Activated CD4-positive, alpha-beta T cell treated with anti-CD3 and anti-CD28 coated beads, Interleukin-2, amount 50 U/mL, for 1 hour (primary cell): ENCODE data around the gene EPHB2.

ENCODE experiments used
- DNase-seq: peaks from one replicate; pipeline ENCODE4 v3.0.0-alpha.2; 2020

EPHB2 gene

DNA sequence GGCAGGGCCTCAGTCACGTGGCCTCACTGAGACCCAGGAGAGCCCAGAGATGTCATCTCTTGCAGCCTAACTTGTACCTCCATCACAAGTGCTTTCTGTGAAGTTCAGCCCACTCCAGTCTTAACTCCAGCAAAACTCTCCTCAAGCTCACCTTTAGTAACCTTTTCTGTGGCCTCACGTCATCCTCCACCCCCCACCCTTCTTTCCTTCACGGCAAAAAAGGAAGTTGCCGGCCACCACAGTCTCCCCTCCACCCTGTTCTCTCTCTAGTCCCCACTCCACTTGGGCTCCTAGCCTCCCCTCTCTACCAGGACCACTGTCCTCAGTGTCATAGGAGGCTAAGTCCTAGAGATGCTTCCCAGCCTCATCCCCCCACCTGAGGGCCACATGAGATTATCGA is 155.1 kb downstream of the EPHB2 start:
- no peak for DNase-seq

DNA sequence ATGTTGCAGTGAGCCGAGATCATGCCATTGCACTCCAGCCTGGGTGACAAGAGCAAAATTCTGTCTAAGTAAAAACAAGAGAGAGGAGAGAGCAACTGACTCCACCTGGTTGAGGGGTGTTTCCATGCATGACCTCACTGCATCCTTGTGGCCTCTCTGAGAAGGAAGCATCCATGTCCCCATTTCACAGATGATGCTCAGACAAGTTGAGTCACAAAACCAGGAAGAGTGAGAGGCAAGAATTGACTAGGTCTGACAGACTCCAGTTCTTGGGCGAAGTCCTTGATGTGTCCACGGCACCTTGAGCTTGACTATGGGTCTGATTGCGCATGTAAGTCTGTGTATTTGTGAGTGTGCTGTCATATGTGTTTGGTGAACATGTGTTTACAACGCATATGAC is 156.2 kb downstream of the EPHB2 start:
- DNase-seq, result no peak

DNA sequence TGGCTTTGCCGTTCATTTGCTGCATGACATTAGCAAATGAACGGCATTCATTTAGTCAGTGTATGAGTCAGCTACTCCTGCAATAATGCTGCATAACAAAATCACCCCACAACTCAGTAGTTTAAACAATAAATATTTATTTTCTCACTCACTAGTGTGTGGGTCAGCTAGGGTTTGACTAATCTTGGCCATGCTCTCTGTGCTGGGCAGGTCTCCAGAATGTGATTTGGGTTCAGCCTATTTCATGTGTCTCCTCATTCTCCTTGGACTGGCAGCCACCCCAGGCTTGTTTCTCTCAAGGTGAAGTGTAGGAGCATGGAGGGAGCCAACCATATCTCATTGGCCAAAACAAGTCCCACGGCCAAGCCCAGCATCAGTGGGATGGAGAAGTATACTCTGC is 157.7 kb downstream of the EPHB2 start:
- DNase-seq, result no peak

DNA sequence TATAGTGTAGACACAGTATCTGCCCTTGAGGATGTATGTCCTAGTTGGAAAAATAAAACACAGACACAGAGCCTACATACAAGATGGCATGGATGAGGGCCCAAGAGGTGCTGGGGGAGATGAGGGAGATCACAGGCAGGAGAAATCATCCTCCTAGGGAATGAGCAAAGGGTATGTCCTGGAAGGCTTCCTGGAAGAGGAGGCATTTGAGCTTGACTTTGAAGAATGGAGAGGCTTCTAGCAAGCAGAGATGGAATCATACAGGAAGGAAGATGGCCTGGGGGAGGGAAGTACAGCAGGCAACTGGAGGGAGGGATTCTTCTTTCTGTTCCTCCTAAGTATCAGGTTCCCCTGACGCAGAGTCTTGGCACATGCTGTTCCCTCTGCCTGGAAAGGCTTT is 158.7 kb downstream of the EPHB2 start:
- no peak for DNase-seq

DNA sequence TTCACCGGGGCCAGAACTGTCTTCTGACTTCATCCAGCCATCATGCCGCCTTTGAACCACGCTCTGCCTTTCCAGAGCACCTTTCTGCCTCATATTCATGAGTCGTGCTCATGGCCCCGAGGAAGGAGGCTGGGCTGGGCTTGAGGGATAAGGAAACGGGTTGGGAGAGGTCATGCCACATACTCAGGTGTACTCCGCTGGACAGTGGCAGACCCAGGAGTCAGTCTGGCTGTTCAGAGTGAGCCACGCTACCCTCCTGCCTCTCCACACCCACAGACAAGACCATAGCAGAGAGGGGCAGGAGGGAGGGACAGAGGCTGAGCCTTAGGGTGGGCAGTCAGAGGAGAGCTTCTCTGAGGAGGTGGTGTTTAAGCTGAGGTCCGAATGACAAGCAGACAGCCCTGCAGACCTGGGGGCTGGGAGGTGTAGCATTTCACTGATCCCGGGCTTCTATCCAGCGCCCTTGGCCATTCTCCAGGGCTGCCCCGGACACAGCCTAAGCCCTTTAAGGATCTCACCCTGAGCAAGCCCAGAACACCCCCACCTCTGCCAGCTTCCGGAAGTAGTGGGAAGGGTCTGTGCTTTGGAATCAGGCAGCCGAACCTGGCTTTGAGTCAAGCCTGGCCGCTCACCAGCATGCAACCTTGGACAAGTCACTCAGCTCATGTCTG is 159.7 kb downstream of the EPHB2 start:
- no peak for DNase-seq

DNA sequence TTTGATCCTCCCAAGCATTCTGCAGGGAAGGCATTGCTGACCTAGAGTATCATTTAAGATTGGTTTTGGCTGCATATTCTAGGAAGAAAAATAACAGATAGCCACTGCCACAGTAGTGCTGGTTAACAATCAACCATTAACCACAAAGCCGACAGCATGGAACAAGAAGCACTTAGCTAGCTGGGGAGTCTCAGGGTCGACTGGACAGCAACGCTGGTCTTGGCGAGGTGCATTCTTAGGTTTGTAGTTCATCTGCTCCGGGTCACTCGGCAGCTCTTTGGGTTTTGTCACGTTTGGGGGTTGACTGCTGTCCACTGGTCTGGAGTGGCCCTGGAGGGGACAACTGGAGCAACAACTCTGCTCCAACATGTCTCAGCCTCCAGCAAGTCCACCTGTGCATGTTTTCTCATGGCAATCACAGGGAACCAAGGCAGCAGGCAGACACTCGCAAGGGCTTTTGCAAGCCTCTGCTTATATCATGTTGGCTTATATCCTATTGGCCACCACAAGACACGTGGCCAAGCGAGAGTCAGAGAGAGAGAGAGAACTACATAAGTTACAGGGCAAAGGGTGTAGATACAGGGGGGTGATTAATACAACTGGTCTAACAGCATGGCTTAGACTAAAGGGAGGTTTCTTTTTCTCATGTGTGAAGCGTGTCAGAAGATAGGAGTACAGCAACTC is 162.5 kb downstream of the EPHB2 start:
- no peak for DNase-seq

DNA sequence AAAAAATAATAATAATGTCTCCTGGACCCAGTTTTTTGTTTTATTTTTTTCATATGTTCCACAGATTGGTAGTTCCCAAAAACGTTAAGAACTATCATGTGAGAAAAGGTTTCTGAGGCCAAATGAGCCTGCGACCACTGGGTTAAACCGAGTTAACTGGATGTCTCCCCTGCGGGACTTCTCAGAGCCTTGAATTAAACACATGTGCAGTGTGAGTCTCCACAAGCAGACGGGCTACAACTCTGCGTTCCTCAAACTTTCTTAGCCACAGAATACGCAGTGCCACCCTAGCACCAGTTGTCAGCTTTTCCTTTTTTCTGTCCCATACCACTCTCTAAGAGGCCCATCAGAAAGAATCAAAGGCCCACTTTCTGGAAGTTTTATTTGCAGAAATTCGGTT is 164.1 kb downstream of the EPHB2 start:
- no peak for DNase-seq

DNA sequence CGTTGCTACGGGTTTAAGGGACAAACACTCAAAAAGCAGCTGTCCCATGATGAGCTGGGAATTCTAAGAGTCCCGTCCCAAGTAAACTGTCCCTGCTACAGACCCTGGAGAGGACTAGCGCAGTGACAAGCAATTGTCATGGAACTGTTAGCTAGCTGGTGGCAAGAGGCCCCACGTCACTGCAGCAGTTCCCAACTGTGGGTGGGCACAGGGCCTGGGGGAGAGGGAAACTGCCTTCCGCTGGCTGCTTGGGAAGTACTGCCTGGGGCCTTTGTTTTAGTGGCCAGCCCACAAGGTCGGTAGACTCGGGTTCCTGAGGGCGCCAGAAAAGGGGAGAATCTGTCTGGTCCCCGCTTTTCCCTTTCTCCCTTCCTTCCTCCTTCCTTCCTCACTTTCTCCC is 164.6 kb downstream of the EPHB2 start:
- no peak for DNase-seq

DNA sequence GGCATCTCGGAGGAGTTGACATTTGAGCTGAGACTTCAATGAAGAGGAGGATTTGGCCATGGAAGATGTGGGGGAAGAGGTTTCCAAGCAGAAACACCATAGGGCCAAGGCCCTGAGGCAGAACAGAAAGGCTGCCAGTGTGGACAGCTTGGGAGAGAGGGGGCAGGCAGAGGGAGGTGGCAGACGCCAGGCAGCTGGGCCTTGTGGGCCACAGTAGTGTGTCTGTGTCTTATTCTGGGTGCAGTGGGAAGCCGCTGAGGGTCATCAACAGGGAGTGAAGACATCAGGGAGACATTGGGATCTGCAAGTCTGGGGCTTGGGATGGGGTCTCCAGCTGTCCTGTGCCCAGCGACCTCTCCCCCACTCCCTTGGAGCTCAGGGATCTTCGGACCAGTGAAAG is 165.2 kb downstream of the EPHB2 start:
- no peak for DNase-seq

DNA sequence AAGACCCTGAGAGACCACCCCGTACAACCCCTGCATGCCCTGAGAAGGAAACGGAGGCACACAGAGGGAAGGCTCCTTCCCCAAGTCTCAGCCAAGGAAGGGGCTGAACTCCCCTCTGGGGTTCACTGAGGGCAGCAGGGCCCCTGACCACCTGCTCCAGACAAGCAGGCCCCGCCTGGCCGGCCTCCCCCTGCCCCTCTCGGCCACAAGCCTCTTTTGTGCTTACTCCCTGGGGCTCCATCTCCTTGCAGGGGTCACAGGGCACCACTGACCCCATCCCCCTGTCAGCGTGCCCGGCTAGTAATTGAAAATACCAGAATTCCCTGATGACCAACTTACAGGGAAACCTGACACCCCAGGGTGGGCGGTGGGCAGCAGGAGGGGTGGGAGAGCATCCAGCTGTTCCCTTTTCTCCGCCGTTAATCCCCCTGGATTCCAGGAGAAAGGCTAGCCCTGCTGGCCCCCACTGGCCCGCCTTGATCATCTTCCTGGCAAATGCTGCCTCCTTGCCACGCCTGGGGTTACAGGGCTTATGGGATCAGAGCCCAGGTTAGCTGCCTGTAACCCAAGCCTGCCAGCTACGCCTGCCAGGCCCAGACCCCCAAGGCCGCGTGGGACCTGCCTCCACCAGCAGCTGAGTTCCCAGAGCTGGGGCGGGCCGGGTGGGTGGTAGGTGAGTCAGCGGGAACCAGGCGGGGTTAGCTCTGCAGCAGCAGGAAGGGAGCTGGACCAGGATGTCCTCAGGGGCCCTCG is 165.9 kb downstream of the EPHB2 start:
- no peak for DNase-seq

DNA sequence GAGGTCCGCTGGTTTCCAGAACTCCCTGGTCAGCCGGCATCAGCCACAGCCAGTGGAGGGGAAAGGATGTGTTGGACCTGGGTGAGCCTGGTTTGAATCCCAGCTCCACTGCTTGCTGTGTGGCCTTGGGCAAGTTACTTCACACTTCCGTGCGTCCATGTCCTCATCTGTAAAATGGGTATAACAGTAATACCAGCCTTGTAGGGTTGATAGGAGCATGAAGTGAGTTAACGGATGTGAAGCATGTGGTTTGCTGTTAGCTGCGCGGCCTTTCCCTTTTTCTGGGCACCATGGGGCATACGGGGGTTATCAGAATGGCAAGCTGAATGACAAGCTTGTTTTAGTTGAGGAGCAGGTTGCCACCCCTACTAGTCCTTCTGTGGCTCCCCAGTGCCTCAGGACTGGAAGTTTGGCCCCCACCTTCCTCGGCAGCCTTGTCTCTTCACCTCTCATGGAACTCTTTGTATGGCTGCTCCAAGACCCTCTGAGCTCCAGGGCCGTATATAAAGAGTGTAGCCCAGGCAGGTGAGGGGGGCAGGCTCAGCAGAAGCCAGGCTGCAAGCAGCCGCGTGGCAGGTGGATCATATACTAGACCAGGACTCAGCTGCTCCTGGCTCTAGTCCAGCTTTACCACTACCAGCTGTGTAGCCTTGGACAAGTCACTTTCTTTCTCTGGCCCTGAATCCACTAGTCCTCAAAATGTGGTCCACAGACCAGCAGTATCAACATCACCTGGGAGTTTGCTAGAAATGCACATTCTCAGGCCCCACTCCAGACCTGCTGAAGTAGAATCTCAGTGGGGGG is 166.7 kb downstream of the EPHB2 start:
- no peak for DNase-seq

DNA sequence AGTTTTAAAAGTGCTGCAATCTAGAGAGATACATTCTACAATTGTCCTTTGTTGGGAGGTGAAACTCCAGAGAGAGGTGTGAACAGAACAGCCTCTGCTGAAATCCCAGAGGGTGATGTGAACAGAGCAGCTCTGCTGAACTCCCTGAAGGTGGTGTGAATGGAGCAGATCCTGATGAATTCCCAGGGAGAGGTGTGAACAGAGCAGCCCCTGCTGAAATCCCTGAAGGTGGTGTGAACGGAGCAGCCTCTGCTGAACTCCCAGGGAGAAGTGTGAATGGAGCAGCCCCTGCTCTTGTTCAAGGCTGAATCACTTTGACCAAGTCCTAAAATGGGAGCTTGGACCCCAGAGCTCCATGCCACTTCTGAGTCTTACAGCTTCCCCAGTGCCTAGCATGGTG is 167.3 kb downstream of the EPHB2 start:
- no peak for DNase-seq

DNA sequence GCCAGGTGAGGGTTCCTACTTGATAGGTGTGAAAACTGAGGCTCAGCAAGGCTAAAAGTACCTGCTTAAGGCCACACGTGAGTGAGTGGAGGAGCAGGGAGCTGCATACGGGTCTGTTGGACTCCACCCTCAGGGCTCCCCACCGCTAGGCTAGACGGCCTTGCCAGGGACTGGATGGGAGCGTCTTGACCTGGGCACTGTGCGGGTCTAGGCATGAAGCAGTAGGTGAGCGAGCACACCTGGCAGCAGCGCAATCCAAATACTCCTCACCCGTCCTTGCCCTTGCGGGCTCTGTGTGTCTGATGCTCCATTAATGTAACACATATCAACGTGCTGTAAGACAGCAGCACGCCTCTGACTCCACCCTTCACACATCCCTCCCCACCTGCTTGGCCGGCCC is 168.0 kb downstream of the EPHB2 start:
- no peak for DNase-seq

DNA sequence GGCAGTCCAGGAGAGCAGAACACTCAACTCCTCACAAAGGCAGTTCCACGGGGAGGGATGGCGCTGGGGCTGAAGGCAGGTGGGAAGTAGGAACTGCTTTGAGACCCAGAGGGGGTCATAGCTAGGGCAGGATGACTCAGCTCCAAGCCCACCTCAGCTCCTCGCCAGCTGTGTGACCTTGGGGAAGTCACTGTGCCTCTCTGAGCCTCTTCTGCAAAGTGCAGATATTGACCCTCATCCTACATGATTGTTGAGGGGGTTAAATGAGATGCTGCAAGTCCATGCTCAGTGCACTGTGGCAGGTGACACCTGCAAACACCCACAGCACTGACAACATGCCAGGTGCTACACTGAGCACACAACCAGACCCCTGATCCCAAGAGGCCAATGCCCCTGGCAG is 168.8 kb downstream of the EPHB2 start:
- no peak for DNase-seq

DNA sequence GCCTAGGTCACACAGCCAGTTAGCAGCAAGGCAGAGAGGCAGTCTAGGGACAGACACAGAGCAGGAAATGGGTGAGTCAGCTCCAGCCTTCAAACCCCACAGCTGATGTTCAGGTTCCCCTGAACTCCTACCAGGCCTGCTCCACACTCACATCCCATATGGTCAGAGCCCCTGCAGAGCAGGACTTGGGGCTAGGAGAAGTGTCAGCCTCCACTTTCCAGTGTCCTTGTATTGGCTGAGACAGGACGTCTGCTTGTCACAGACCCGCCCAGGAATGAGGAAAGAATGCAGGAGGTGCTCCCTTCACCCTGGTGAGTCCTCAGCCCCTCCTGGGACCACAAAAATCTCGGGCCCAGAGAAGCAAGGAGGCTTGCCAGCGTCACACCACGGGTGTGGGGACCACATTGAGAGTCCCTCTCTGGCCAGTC is 169.5 kb downstream of the EPHB2 start:
- DNase-seq, result no peak

DNA sequence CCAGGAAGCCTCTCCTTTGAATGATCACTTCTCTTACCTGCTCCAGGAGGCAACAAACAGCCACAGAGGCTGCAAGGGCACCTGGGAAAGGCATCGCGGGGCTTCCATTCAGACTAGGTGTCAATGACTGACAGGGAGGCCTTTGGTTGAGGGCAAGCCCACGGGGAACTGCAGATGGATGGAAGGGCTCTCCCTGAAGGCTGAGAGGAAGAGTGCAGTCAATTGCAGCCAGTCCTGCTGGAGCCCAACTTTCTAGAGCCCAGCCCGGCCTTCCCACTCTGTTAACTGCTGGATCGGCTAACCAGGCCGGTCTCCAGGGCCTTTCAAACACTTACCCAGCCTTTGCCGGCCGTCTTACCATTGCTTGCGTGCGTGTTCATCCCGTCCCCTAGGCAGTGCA is 172.8 kb downstream of the EPHB2 start:
- DNase-seq, result no peak

DNA sequence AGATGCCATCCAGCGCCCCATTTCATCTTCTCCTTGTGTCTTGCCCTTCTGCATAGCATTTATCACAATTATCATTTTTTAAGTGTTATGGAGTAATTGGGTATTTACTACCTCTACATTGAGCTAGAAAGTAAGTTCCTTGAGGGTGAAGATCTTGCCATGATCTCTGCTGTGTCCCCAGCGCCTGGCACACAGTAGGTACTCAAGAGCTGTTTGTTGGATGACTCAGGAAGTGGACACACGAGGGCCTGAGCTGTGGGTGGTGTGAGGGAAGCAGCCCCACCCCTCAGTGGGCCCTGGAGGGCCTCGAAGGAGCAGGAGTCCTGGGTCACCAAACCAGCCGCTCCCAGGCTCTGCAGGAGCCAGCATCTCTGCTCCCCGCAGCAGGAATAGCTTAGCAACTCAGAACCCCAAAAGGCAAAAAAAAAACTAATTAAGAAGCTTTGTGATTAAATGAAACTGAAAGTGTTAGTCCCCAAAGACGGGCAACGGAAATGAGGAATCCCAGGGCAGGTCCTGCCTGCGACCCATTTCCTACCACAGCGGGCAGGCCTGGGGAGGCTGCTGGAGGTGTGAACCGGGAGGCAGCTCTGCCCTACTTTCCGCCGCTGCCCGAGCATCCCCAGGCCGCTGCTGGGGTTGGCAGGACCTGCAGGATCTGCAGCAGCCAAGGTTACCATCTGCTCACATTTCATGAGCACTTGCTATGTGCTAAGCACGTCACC is 174.3 kb downstream of the EPHB2 start:
- no peak for DNase-seq

DNA sequence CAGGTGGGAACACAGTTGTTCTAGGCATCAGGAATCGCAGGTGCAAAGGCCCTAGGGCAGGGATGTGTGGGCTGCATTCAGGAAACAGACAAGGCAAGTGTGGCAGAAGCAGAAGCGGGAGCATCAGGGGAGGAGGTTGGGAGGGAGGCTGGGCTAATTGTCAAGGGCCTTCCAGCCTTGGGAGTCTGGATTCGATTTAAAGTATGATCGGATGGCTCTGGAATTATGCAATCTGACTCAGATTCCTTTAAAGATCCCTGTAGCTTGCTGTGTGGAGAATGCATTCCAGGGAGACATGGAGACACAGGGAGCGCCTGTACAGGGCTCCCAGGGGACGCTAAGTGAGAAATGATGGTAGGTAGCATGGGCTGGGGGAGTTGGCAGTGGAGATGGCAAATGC is 175.6 kb downstream of the EPHB2 start:
- no peak for DNase-seq

DNA sequence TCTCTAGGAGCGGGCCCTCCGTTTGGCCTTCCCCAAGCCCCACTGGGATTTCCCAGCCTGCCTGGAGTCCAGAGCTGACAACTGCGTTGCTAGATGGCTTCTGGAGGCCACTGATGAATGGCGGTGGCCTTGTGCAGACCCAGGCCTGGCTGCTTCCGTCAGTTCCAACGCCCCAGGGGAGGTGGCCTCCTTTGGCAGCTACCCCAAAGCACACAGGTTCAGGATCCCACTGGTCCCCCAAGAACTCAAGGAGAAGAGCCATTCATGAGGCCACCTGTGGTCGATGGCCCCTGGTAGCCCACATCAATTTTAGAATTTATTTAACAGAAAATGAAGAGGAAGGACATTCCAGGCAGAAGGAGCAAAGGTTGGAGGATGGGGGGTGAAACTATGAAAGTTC is 176.9 kb downstream of the EPHB2 start:
- no peak for DNase-seq

DNA sequence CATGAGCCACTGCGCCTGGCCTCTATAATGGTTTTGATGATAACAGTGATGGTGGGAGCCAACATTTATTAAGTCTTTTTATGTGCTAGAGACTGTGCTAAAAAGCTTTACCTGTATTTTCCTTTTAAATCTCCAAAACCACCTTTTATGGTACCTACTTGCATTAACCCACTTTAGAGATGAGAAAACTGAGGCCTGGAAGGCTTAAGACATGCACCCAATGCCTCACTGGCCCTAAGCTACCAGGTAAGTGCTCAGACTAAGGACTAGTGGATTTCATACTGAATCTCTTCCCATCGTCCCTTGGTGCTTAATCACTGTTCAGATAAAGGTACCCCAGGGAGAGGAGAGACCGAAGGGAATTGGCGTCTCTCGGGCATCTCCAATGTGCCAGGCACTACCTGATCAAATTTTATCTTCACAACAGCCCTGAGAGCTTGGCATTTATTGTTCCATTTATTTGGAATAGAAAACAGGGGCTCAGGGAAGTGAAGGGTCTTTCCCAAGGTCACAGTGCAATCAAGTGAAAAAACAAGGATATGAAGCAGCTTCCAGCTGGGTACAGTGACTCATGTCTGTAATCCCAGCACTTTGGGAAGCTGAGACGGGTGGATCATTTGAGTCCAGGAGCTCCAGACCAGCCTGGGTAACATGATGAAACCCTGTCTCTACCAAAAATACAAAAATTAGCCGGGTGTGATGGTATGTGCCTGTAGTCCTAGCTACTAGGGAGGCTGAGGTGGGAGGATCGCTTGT is 177.9 kb downstream of the EPHB2 start:
- no peak for DNase-seq

DNA sequence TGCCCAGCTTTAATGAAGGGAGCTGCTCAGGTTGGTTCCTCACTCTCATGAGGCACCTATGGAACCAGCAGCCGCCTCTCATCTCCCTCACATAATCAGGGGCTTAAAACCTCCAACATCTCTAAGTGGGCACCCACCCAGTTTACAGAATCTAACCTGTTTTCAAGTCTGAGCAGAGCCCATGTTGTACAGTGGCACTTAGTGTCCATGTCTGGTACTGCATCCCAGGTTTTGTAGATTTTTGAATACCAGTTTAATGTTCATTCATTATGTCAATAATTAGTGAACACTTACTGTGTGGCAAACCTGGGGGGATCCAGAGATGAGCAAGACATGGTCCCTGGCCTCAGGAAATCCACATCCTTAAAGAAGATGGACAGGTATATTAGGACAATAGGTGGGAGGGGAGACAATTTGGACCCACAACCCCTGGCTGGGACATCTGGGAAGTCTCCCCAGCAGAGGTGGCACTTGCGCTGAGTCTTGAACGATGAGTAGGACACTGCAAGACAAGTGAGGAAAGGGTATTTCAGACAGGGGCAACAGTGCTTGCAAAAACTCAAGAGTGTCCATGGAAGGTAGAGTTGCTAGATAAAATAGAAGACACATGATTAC is 178.7 kb downstream of the EPHB2 start:
- no peak for DNase-seq

DNA sequence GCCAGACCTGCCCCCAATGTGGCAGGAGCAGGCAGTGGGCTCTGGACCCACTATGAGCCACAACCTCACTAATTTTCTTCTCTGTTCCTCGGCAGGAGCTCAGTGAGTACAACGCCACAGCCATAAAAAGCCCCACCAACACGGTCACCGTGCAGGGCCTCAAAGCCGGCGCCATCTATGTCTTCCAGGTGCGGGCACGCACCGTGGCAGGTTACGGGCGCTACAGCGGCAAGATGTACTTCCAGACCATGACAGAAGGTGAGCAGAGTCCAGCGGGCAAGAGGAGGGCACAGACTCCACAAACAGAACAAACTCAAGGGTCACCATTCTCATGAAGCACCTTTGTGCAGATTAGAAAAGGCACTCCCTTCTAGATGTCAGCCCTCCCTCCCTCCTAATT is 182.2 kb downstream of the EPHB2 start:
- no peak for DNase-seq
